GM13976 (cell line): Measurements from ENCODE around the gene PDK1.

Source experiments
- DNase-seq: peaks from one replicate; pipeline ENCODE4 v3.0.0; 2012; ENCODE audit warnings: low spot score
- CTCF ChIP-seq: IDR thresholded peaks from 2 replicates; pipeline ENCODE4 v1.5.1; 2012; ENCODE audit warnings: borderline replicate concordance, mild to moderate bottlenecking; ENCODE audit not compliant: insufficient read depth; ENCODE audit errors: extremely low read depth, missing control alignments, control extremely low read depth
- in situ Hi-C: fragments of 300-500 bp; cut with MboI; formaldehyde crosslinking; loops from one replicate; pipeline ENCODE4 v1.12.0; 2022; ENCODE audit warnings: low sequenced_read_pairs, mixed read lengths, inconsistent platforms; ENCODE audit not compliant: unreplicated experiment

PDK1 gene

GRCh38 chr2:172596776-172597175 lies 40.9 kb downstream of the PDK1 start:
- no peak for TF ChIP-seq CTCF
- no peak for DNase-seq
- in situ Hi-C loops: no loop called here

DNA sequence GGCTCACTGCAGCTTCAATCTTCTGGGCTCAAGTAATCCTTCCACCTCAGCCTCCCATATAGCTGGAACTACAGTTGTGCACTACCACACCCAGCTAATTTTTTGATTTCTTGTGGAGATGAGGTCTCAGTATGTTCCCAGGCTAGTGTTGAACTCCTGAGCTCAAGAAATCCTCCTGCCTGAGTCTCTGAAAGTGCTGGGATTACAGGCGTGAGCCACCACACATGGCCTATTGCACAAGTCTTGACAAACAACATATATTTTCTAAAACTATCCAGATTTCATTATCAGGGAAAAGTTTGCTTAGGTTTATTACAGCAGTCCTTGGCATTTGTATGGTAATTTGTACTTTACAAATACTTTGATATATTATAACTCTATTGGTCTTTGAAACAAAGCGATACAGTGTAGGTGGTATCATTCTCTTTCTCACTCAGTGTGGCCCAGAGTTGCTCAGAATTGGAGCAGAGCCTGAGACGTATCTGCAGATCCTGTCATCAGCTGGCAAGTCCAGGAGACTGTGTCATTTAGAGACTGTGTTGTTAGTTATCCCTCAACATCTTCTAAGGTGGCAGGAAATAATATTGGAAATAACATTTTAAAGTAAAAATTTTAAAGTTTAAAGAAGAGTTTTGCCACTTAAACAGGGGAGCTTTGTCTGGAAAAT lies 41.4 kb downstream of the PDK1 start:
- no peak for DNase-seq
- in situ Hi-C loops: no loop called here
- no peak for TF ChIP-seq CTCF

- in situ Hi-C loops: no loop called here
- TF ChIP-seq CTCF: no peak
- no peak for DNase-seq
Measured at GRCh38 chr2:172599947-172600346, 44.1 kb downstream of the PDK1 start.

GRCh38 chr2:172600557-172601008 lies 44.7 kb downstream of the PDK1 start:
- no peak for DNase-seq
- no peak for TF ChIP-seq CTCF
- in situ Hi-C loops: no loop called here

DNA sequence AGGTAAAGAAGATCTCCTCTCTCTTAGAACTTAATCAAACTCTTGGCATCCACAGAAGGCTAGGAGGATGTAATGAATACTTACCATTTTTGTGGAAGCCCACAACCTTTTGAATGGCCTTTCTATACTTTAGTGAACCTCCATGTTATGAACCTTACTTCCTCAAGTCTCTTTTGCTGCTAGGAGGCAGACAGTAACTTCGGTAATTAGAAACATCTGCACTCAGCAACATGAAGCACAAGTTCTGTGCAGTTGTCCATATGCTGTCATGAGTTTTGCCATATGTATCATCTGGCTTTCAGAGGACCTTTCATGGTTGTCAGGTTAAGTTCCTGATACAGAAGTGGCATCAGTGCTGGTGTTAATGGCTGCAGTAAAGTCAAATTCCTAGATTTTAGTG lies 50.4 kb downstream of the PDK1 start:
- no peak for DNase-seq
- TF ChIP-seq CTCF: no peak
- in situ Hi-C loops: no loop called here

GRCh38 chr2:172607379-172607928 lies 51.6 kb downstream of the PDK1 start:
- no peak for DNase-seq
- in situ Hi-C loops: no loop called here

More at GRCh38 chr2:172607379-172607928, 51.6 kb downstream of the PDK1 start:
- no peak for TF ChIP-seq CTCF
